HG03558 (cell line): Measurements from ENCODE around the gene CWH43.
A peak's percentile ranks its signal among the peaks of the same experiment; 100 is the strongest.
"Not testable (repeated sequence)": the region's sequence is repeated elsewhere in the genome, so short reads cannot be mapped to it uniquely, and the experiment has no call there.

Source experiments
- ATAC-seq: cut with Tn5 transposase; IDR thresholded peaks from one replicate; pipeline ENCODE4 v1.9.1; 2021; ENCODE audit warnings: moderate number of reproducible peaks; ENCODE audit not compliant: unreplicated experiment; ENCODE audit errors: extremely low read depth

CWH43 gene

GRCh38 chr4:48985976-48986653 lies at the start of gene CWH43:
TSS of gene CWH43 (plus strand) at chr4:48986275. CDS start at chr4:48986430, 155 bp downstream.
- no peak for ATAC-seq

- no peak for ATAC-seq
These were observed 49.0 kb upstream of the CWH43 start for GRCh38 chr4:48937033-48937432.

GRCh38 chr4:48938831-48939230 lies 47.2 kb upstream of the CWH43 start:
- no peak for ATAC-seq

- no peak for ATAC-seq
These were observed 46.3 kb upstream of the CWH43 start for GRCh38 chr4:48939785-48940184.

GRCh38 chr4:48943387-48943786 lies 42.7 kb upstream of the CWH43 start:
- no peak for ATAC-seq

- ATAC-seq = no peak
These were observed 41.8 kb upstream of the CWH43 start for GRCh38 chr4:48944252-48944651.

GRCh38 chr4:48944756-48945241 lies 41.3 kb upstream of the CWH43 start:
- no peak for ATAC-seq

- ATAC-seq = no peak
These were observed 40.1 kb upstream of the CWH43 start for GRCh38 chr4:48945981-48946380.

- ATAC-seq = no peak
These were observed 38.3 kb upstream of the CWH43 start for GRCh38 chr4:48947731-48948130.

- no peak for ATAC-seq
These were observed 37.0 kb upstream of the CWH43 start for GRCh38 chr4:48949086-48949485.

- ATAC-seq = no peak
These were observed 36.4 kb upstream of the CWH43 start for GRCh38 chr4:48949518-48950219.

GRCh38 chr4:48954314-48954713 lies 31.8 kb upstream of the CWH43 start:
- no peak for ATAC-seq

GRCh38 chr4:48957366-48957765 lies 28.7 kb upstream of the CWH43 start:
- not testable (repeated sequence) for ATAC-seq

GRCh38 chr4:48958582-48958981 lies 27.5 kb upstream of the CWH43 start:
- ATAC-seq = no peak

- ATAC-seq = no peak
These were observed 25.0 kb upstream of the CWH43 start for GRCh38 chr4:48960988-48961635.

- ATAC-seq = no peak
These were observed 23.4 kb upstream of the CWH43 start for GRCh38 chr4:48962636-48963035.

- ATAC-seq = peak; percentile 97
These were observed 22.9 kb upstream of the CWH43 start for GRCh38 chr4:48963042-48963679.

GRCh38 chr4:48967101-48967500 lies 19.0 kb upstream of the CWH43 start:
- ATAC-seq = no peak

- no peak for ATAC-seq
These were observed 18.4 kb upstream of the CWH43 start for GRCh38 chr4:48967631-48968030.

- ATAC-seq = no peak
These were observed 17.3 kb upstream of the CWH43 start for GRCh38 chr4:48968814-48969213.

- no peak for ATAC-seq
These were observed 15.6 kb upstream of the CWH43 start for GRCh38 chr4:48970471-48970921.
